ENCODE data around the gene TRAPPC2L. TPM values are rescaled to one million over a fixed set of nuclear protein-coding genes. Genes with fewer than 3 reads are reported as not detected.

Gene TRAPPC2L
- total and polyA plus RNA-seq, 10 donors = 28.9 to 87.5 (median 41.7) TPM

- Histone ChIP-seq H3K4me1 (peaks cover 25 to 54% (median 46%) of the 10 kb centered on the region in 6 donors), H3K4me3 (peak overlapping the region in 1 of 8 donors; percentile 93), H3K27ac (peak overlapping the region in 6 of 8 donors; percentile 25 to 94 (median 82)), H3K27me3 (replicated peaks in 1 of 7) (no peaks in the 10 kb centered on the region), H3K9me3 (no peaks in the 10 kb centered on the region), H3K36me3 (peaks cover 0 to 49% (median 13%) of the 10 kb centered on the region in 6 donors)
- 49 to 75% (median 67%) methylated on average over 11 to 17 of the region's 17 CpGs for WGBS, 5 donors
- DNase-seq = peak; percentile 85
- intact Hi-C loops (cut with DNase I; ENCODE audit: low total_unique reads) = no loop called here
- TF ChIP-seq CTCF (IDR thresholded peaks at IDR 0.05 in 8 of 11, conservative IDR thresholded peaks at IDR 0.05 in 3 of 11) (no peak), POLR2AphosphoS5 (IDR thresholded peaks at IDR 0.05) (peak; percentile 42 to 59 (median 56))
Measured at GRCh38 chr16:88853325-88853941, 3.5 kb upstream of the TRAPPC2L start.

GRCh38 chr16:88854306-88855111 lies 2.4 kb upstream of the TRAPPC2L start:
- TF ChIP-seq POLR2AphosphoS5 (IDR thresholded peaks at IDR 0.05) = peak; percentile 32 to 53 (median 33)
- no peak for TF ChIP-seq CTCF (IDR thresholded peaks at IDR 0.05 in 8 of 11, conservative IDR thresholded peaks at IDR 0.05 in 3 of 11)
- WGBS, 5 donors = 37 to 52% (median 45%) methylated on average over 16 to 20 of the region's 20 CpGs
- H3K27me3 ChIP-seq (replicated peaks in 1 of 7) = no peaks in the 10 kb centered on the region
- DNase-seq = peak; percentile 87
- H3K4me1 ChIP-seq = peaks cover 27 to 65% (median 55%) of the 10 kb centered on the region in 6 donors
- H3K27ac ChIP-seq = peak overlapping the region in 7 of 8 donors; percentile 33 to 94 (median 88)
- H3K4me3 ChIP-seq = peak overlapping the region in 1 of 8 donors; percentile 93
- H3K36me3 ChIP-seq = peaks cover 0 to 49% (median 18%) of the 10 kb centered on the region in 6 donors
- intact Hi-C loops (cut with DNase I; ENCODE audit: low total_unique reads) = loop anchor here (5.0 kb wide), 1 partner anchor 42 kb away; the partner anchor contains the start of gene APRT
- H3K9me3 ChIP-seq = no peaks in the 10 kb centered on the region

- DNase-seq = no peak
- H3K4me3 ChIP-seq = peak overlapping the region in 1 of 8 donors; percentile 93
- 69 to 85% (median 72%) methylated on average over 8 of the region's 8 CpGs for WGBS, 5 donors
- H3K27me3 ChIP-seq (replicated peaks in 1 of 7) = no peaks in the 10 kb centered on the region
- peaks cover 29 to 72% (median 61%) of the 10 kb centered on the region in 6 donors for H3K4me1 ChIP-seq
- no peaks in the 10 kb centered on the region for H3K9me3 ChIP-seq
- H3K36me3 ChIP-seq = peaks cover 0 to 49% (median 19%) of the 10 kb centered on the region in 6 donors
- TF ChIP-seq CTCF (IDR thresholded peaks at IDR 0.05 in 8 of 11, conservative IDR thresholded peaks at IDR 0.05 in 3 of 11) = no peak
- no peak for TF ChIP-seq POLR2AphosphoS5 (IDR thresholded peaks at IDR 0.05)
- no peak for TF ChIP-seq POLR2A (IDR thresholded peaks at IDR 0.05)
- intact Hi-C loops (cut with DNase I; ENCODE audit: low total_unique reads) = loop anchor here (5.0 kb wide), 1 partner anchor 43 kb away; the partner anchor contains the start of gene APRT
- H3K27ac ChIP-seq = peak overlapping the region in 7 of 8 donors; percentile 33 to 94 (median 88)
Measured at GRCh38 chr16:88855176-88855575, 1.8 kb upstream of the TRAPPC2L start.
